ENCODE results near the gene SLIT2.

The SLIT2 gene

GRCh38 chr4:20262221-20262620 is 10.5 kb downstream of the SLIT2 start:
- DNase-seq, result no peak

GRCh38 chr4:20264688-20265087 is 13.0 kb downstream of the SLIT2 start:
- no peak for DNase-seq

GRCh38 chr4:20265726-20266125 is 14.0 kb downstream of the SLIT2 start:
- DNase-seq, result no peak

- no peak for DNase-seq
These were observed 14.7 kb downstream of the SLIT2 start for GRCh38 chr4:20266215-20267082.

- no peak for DNase-seq
These were observed 16.3 kb downstream of the SLIT2 start for GRCh38 chr4:20268028-20268427.

- no peak for DNase-seq
These were observed 17.6 kb downstream of the SLIT2 start for GRCh38 chr4:20269320-20269719.

GRCh38 chr4:20271950-20272349 is 20.2 kb downstream of the SLIT2 start:
- DNase-seq, result no peak

GRCh38 chr4:20272411-20272872 is 20.7 kb downstream of the SLIT2 start:
- DNase-seq, result no peak

GRCh38 chr4:20273793-20274192 is 22.1 kb downstream of the SLIT2 start:
- DNase-seq, result no peak

- DNase-seq, result no peak
These were observed 25.1 kb downstream of the SLIT2 start for GRCh38 chr4:20276848-20277247.

- DNase-seq, result no peak
These were observed 26.5 kb downstream of the SLIT2 start for GRCh38 chr4:20278195-20278594.

- no peak for DNase-seq
These were observed 27.7 kb downstream of the SLIT2 start for GRCh38 chr4:20279381-20279780.

GRCh38 chr4:20281453-20281852 is 29.7 kb downstream of the SLIT2 start:
- no peak for DNase-seq

GRCh38 chr4:20283039-20283438 is 31.3 kb downstream of the SLIT2 start:
- no peak for DNase-seq

- no peak for DNase-seq
These were observed 33.3 kb downstream of the SLIT2 start for GRCh38 chr4:20284990-20285389.

- no peak for DNase-seq
These were observed 35.5 kb downstream of the SLIT2 start for GRCh38 chr4:20287246-20287645.

- no peak for DNase-seq
These were observed 36.4 kb downstream of the SLIT2 start for GRCh38 chr4:20288047-20288650.

GRCh38 chr4:20288846-20289512 is 37.3 kb downstream of the SLIT2 start:
- DNase-seq, result no peak

GRCh38 chr4:20289782-20290181 is 38.1 kb downstream of the SLIT2 start:
- DNase-seq, result no peak

- DNase-seq, result no peak
These were observed 41.0 kb downstream of the SLIT2 start for GRCh38 chr4:20292739-20293138.

- DNase-seq, result no peak
These were observed 45.6 kb downstream of the SLIT2 start for GRCh38 chr4:20297261-20297660.

GRCh38 chr4:20297783-20298182 is 46.1 kb downstream of the SLIT2 start:
- no peak for DNase-seq

- DNase-seq, result no peak
These were observed 46.8 kb downstream of the SLIT2 start for GRCh38 chr4:20298455-20298854.

All from right kidney (tissue), 1 donor.